Measurements from ENCODE around the gene MND1.
"Not testable (repeated sequence)": the region's sequence is repeated elsewhere in the genome, so short reads cannot be mapped to it uniquely, and the experiment has no call there.

Gene MND1

DNA sequence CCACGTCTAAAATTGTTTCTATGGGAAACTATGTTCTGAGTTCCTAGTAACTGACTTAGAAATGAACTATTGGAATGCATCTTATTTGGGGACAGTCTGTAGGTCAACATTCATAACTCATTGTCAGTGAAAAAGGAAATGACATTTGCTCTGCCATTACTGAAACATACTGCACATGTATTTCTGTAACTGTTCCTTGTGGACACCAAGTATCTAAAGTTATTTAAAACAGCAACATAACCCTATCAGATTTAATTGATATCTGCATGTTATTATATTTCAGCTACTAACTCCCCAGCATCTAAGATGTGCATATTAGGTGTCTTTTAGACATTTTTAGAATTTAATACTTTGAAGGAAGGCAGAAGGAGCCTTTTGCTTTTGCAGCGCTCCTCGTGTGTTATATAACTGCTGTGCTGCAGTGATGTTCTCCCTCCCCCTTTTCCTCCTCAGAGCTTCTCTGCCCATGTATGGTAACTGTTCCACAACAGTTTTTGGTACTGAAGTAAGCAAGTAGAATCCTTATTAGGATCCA lies 84.5 kb downstream of the MND1 start:
- Mint-ChIP-seq H3K27ac (no peak overlapping the region), H3K4me3 (no peak overlapping the region), H3K9me3 (no peaks in the 10 kb centered on the region), H3K4me1 (peaks cover 61% of the 10 kb centered on the region), H3K27me3 (no peaks in the 10 kb centered on the region), H3K36me3 (ENCODE audit: low read depth) (no peaks in the 10 kb centered on the region)
- no peak for ATAC-seq
- no peak for DNase-seq

DNA sequence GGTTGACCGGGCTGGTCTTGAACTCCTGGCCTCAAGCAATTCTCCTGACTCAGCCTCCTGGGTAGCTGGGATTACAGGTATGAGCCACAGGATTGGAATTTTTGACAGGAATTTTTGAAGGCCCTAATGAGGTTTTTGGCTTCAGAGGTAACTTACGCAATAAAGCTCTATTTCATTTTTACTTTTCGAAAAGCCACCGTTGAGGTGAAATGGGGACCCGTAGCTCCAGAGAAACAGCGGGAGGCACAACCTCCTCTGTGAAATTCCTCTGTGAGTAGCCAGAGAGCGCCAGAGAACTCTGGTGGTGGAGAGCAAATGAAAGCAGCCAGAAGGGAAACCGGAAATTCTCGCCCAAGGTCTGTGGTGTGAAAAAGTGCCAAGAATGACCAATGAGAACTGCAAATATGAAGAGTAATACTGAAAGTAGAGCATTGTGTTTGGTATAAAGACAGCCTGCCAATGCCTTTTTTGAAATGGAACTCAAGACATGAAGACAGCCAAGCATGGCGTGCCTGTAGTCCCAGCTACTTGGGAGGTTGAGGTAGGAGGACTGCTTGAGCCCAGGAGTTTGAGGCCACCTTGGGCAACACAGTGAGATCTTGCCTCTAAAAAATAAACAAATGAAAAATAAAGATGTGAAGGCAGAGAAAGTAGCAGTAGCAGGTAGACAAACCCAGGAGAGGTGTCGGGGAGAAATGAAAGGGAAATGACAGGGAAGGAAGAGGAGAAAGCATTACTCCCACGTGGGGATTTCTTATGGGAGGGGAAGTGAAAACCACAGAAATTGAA lies 88.7 kb downstream of the MND1 start:
- Mint-ChIP-seq H3K27ac (peak overlapping the region; percentile 95), H3K27me3 (no peaks in the 10 kb centered on the region), H3K9me3 (no peaks in the 10 kb centered on the region), H3K4me1 (peaks cover 73% of the 10 kb centered on the region), H3K36me3 (ENCODE audit: low read depth) (no peaks in the 10 kb centered on the region), H3K4me3 (peak overlapping the region; percentile 80)
- DNase-seq (peak; percentile 75), ATAC-seq (peak; percentile 87)

DNA sequence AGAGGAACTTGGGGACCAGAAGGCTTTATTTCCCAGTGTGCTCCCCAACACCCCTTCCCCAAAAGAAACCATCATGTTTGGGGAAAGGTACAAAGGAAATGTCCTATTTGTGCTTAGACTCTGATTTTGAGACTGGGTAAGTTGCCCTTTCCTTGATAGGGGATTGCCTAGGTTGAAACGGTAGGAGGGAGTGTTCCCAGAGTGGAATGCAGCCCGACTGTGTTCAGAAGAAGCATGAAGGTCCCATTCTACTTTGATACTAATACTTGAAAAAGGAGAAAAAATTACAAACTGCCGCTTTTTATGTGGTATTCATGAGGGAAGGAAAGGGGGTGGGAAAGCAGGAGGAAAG lies 89.2 kb downstream of the MND1 start:
- peak overlapping the region; percentile 95 for H3K27ac Mint-ChIP-seq
- no peaks in the 10 kb centered on the region for H3K36me3 Mint-ChIP-seq (ENCODE audit: low read depth)
- H3K27me3 Mint-ChIP-seq, result no peaks in the 10 kb centered on the region
- ATAC-seq (no peak), DNase-seq (no peak)
- no peaks in the 10 kb centered on the region for H3K9me3 Mint-ChIP-seq
- H3K4me3 Mint-ChIP-seq, result peak overlapping the region; percentile 80
- H3K4me1 Mint-ChIP-seq, result peaks cover 74% of the 10 kb centered on the region

DNA sequence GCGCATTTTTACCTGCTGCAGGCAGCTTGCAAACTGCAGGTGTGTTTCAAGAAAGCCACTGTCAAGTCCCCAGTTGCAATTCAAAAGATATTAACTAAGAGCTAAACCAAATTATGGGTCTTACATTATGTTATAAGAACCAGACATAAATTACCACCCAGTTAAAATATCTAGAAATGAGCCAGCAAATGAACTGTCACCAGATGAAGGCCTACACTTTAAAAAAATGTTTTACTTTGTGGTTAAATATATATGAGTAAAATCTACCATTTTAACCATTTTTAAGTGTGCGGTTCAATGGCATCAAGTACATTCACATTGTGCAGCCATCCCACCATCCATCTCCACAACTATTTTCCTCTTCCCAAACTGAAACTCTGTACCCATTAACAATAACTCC lies 89.7 kb downstream of the MND1 start:
- peak overlapping the region; percentile 95 for H3K27ac Mint-ChIP-seq
- no peaks in the 10 kb centered on the region for H3K36me3 Mint-ChIP-seq (ENCODE audit: low read depth)
- no peak for ATAC-seq
- peak overlapping the region; percentile 80 for H3K4me3 Mint-ChIP-seq
- H3K4me1 Mint-ChIP-seq, result peaks cover 74% of the 10 kb centered on the region
- no peak for DNase-seq
- H3K27me3 Mint-ChIP-seq, result no peaks in the 10 kb centered on the region
- H3K9me3 Mint-ChIP-seq, result no peaks in the 10 kb centered on the region

GRCh38 chr4:153438916-153439756 lies 94.6 kb downstream of the MND1 start:
- Mint-ChIP-seq H3K27ac (peak overlapping the region; percentile 89), H3K4me3 (peak overlapping the region; percentile 76), H3K27me3 (no peaks in the 10 kb centered on the region), H3K36me3 (ENCODE audit: low read depth) (no peaks in the 10 kb centered on the region), H3K4me1 (peaks cover 60% of the 10 kb centered on the region), H3K9me3 (no peaks in the 10 kb centered on the region)
- DNase-seq, result peak; percentile 50
- ATAC-seq, result peak; percentile 72

GRCh38 chr4:153439831-153440230 lies 95.3 kb downstream of the MND1 start:
- Mint-ChIP-seq H3K27ac (peak overlapping the region; percentile 89), H3K36me3 (ENCODE audit: low read depth) (no peaks in the 10 kb centered on the region), H3K4me1 (peaks cover 54% of the 10 kb centered on the region), H3K4me3 (peak overlapping the region; percentile 76), H3K9me3 (no peaks in the 10 kb centered on the region), H3K27me3 (no peaks in the 10 kb centered on the region)
- no peak for DNase-seq
- ATAC-seq, result no peak

DNA sequence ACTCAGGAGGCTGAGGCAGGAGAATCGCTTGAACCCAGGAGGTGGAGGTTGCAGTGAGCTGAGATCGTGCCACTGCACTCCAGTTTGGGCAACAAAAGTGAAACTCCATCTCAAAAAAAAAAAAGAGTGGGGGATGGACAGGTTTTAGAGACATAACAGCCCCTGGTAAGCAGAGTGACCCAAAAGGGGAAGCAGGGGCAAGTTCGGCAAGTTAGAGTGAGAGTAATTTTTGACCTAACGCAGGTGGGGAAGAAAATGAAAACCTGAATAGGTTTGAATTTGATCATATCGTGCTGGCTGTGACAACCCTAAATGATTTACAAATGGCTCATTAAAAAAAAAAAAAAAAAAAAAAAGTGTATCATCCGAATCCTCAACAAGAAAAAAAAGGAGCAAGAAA lies 96.0 kb downstream of the MND1 start:
- ATAC-seq, result no peak
- H3K4me1 Mint-ChIP-seq, result peaks cover 51% of the 10 kb centered on the region

GRCh38 chr4:153447175-153447905 lies 102.9 kb downstream of the MND1 start:
- Mint-ChIP-seq H3K27me3 (no peaks in the 10 kb centered on the region), H3K36me3 (ENCODE audit: low read depth) (no peaks in the 10 kb centered on the region), H3K9me3 (no peaks in the 10 kb centered on the region), H3K4me3 (no peak overlapping the region), H3K4me1 (peaks cover 22% of the 10 kb centered on the region), H3K27ac (no peak overlapping the region)
- no peak for ATAC-seq
- DNase-seq, result no peak

More for the DNA sequence above, 96.0 kb downstream of the MND1 start:
- Mint-ChIP-seq H3K36me3 (ENCODE audit: low read depth) (no peaks in the 10 kb centered on the region), H3K9me3 (no peaks in the 10 kb centered on the region), H3K4me3 (no peak overlapping the region), H3K27ac (peak overlapping the region; percentile 9), H3K27me3 (no peaks in the 10 kb centered on the region)
- no peak for DNase-seq

DNA sequence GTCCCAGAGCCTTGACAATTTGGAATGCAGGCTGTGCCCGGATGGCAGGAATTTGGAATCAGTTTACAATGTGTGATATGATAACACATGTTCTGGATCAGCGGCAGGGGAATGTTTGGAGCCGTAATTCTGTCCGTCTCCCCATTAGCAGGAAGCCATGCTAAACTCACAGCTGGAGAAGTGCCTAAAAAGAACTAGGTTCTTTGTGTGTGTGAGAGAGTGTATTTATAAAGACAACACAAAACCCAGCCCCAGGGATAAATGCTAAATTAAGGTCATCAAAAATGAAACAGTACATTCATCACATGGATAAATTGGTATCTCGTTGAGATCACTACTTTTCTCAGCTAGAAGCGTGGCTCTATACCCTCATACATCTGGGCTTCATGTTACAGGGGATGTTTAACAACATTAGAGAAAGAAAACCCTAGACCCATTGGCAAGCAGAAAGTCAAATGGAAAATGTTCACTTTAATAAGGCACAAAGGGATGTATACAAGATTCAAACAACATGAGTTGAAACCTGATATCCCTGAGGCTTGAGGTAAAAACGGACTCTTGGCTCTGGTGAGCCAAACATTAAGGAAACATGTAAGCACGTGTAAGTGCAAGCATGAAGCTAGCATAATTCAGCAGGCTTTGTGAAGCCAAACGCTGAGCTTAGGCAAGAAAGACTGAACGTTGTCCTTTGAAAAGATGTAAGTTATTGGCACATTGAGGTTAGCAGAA lies 103.7 kb downstream of the MND1 start:
- H3K27me3 Mint-ChIP-seq, result no peaks in the 10 kb centered on the region
- DNase-seq (no peak), ATAC-seq (no peak)
- no peak overlapping the region for H3K4me3 Mint-ChIP-seq
- H3K36me3 Mint-ChIP-seq (ENCODE audit: low read depth), result no peaks in the 10 kb centered on the region
- peaks cover 19% of the 10 kb centered on the region for H3K4me1 Mint-ChIP-seq
- no peaks in the 10 kb centered on the region for H3K9me3 Mint-ChIP-seq
- H3K27ac Mint-ChIP-seq, result no peak overlapping the region

GRCh38 chr4:153449338-153449737 lies 104.8 kb downstream of the MND1 start:
- no peak for ATAC-seq
- H3K27ac Mint-ChIP-seq, result no peak overlapping the region
- no peak for DNase-seq
- no peaks in the 10 kb centered on the region for H3K27me3 Mint-ChIP-seq
- no peak overlapping the region for H3K4me3 Mint-ChIP-seq
- H3K9me3 Mint-ChIP-seq, result no peaks in the 10 kb centered on the region
- H3K36me3 Mint-ChIP-seq (ENCODE audit: low read depth), result no peaks in the 10 kb centered on the region
- H3K4me1 Mint-ChIP-seq, result peaks cover 22% of the 10 kb centered on the region

- H3K4me1 Mint-ChIP-seq, result peaks cover 22% of the 10 kb centered on the region
- no peaks in the 10 kb centered on the region for H3K9me3 Mint-ChIP-seq
- no peaks in the 10 kb centered on the region for H3K36me3 Mint-ChIP-seq (ENCODE audit: low read depth)
- DNase-seq (no peak), ATAC-seq (peak; percentile 63)
- H3K4me3 Mint-ChIP-seq, result peak overlapping the region; percentile 69
- H3K27me3 Mint-ChIP-seq, result no peaks in the 10 kb centered on the region
- peak overlapping the region; percentile 88 for H3K27ac Mint-ChIP-seq
Observed at GRCh38 chr4:153450544-153450917, 106.0 kb downstream of the MND1 start.

GRCh38 chr4:153451145-153451544 lies 106.7 kb downstream of the MND1 start:
- peaks cover 22% of the 10 kb centered on the region for H3K4me1 Mint-ChIP-seq
- not testable (repeated sequence) for ATAC-seq; H3K9me3 Mint-ChIP-seq; H3K27ac Mint-ChIP-seq; H3K36me3 Mint-ChIP-seq (ENCODE audit: low read depth); H3K4me3 Mint-ChIP-seq; DNase-seq; H3K27me3 Mint-ChIP-seq

DNA sequence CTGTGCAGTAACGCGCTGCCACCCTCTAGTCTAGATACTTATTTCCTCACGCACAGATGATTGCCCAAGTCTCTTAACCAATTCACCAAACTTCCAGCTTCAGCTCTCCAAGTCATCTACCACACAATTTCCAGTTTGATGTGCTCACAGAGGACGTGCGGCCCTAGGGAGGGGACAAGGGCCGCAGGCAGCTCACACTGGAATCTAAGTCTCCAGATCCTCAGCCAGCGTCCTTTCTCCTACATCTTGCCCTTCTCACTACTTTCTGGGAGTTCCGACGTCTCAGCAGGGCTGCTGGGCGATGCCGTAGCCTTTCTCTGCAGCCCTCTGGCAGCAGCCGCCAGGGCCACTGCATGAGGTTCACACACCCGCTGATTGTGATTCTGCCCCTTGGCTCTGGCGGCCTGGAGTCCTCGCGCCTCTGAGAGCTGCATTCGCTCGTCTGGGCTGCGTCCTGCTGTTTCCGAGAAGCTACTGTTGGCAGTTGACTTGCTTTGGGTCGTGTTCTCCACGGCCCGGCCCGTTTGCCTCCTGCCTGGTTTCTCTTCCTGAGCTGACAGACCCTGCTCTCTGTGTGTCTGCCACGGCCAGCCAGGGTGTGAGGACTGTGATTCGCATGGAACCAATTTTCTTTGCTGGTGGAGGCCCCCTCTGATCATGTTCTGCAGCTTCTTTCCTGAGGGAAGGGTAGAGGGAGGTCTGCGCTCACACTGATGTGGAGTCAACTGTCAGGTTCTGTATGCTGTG lies 107.6 kb downstream of the MND1 start:
- no peak overlapping the region for H3K27ac Mint-ChIP-seq
- H3K4me3 Mint-ChIP-seq, result no peak overlapping the region
- no peaks in the 10 kb centered on the region for H3K36me3 Mint-ChIP-seq (ENCODE audit: low read depth)
- H3K27me3 Mint-ChIP-seq, result no peaks in the 10 kb centered on the region
- ATAC-seq (no peak), DNase-seq (no peak)
- peaks cover 22% of the 10 kb centered on the region for H3K4me1 Mint-ChIP-seq
- no peaks in the 10 kb centered on the region for H3K9me3 Mint-ChIP-seq
